Panc1 (cell line): Measurements from ENCODE around the gene MAPKAP1.

ENCODE experiments used
- CTCF ChIP-seq: fragments of 450-650 bp; IDR thresholded peaks from 2 replicates; pipeline ENCODE4 v1.5.1; 2017; ENCODE audit warnings: mild to moderate bottlenecking
- POLR2AphosphoS5 ChIP-seq: IDR thresholded peaks from 2 replicates; pipeline ENCODE4 v1.6.1; 2012; ENCODE audit warnings: mild to moderate bottlenecking, low read depth, low read length, moderate library complexity
- REST ChIP-seq, 2 experiments: IDR thresholded peaks; 2 replicates each; pipeline ENCODE4 v1.6.1; 2011 to 2012; ENCODE audit warnings: low read depth in 2 of 2, control low read depth in 1 of 2, low read length in 1 of 2, mild to moderate bottlenecking in 1 of 2, moderate library complexity in 1 of 2; ENCODE audit not compliant: insufficient read depth in 1 of 2

- TF ChIP-seq POLR2AphosphoS5 (no peak), REST (IDR thresholded peaks at IDR 0.05; ENCODE audit: insufficient read depth in 1 of 2, low read depth in 2 of 2, low read length in 1 of 2) (no peak), CTCF (no peak)
These were observed 249.7 kb downstream of the MAPKAP1 start for GRCh38 chr9:125457357-125457756.
